ENCODE data around the gene CLEC16A. TPM values are rescaled to one million over a fixed set of nuclear protein-coding genes. Genes with fewer than 3 reads are reported as not detected.

Gene CLEC16A
- total and polyA plus RNA-seq, 2 donors (not counting 1 experiment from before 2014, with no cell fraction given): 21.9 to 79.5 TPM

- Mint-ChIP-seq H3K9me3 (ENCODE audit: insufficient read depth) (no peaks in the 10 kb centered on the region), H3K4me3 (no peak overlapping the region), H3K4me1 (peaks cover 25% of the 10 kb centered on the region), H3K27ac (no peak overlapping the region), H3K27me3 (peaks cover 21% of the 10 kb centered on the region)
- peaks cover 0 to 19% (median 6%) of the 10 kb centered on the region in 3 donors for H3K9me3 ChIP-seq (ENCODE audit: control extremely low read depth in 1 of 3, control insufficient read depth in 2 of 3, insufficient read depth in 1 of 3, low read length in 2 of 3)
- H3K4me1 ChIP-seq (ENCODE audit: control insufficient read depth in 2 of 2, insufficient read depth in 2 of 2, low read length in 2 of 2): peaks cover 7 to 19% of the 10 kb centered on the region in 2 donors
- H3K79me2 ChIP-seq (ENCODE audit: control insufficient read depth, insufficient read depth, low read length): no peaks in the 10 kb centered on the region
- no peak overlapping the region for H3K4me2 ChIP-seq (replicated peaks; ENCODE audit: low read depth, low read length, poor library complexity, severe bottlenecking)
- ChIA-PET POLR2A (interaction anchor here (0.6 kb wide), 2 partner anchors 235 to 296 kb away, joined by 3 to 5 read pairs; no protein-coding TSS in a partner anchor), CTCF (interaction anchor here (0.5 to 0.9 kb wide), 4 partner anchors 18 to 255 kb away, joined by 3 to 5 read pairs (median 4); no protein-coding TSS in a partner anchor)
- peaks cover 0 to 20% (median 4%) of the 10 kb centered on the region in 4 experiments for H3K27me3 ChIP-seq (replicated peaks in 1 of 4; ENCODE audit: control extremely low read depth in 1 of 4, control insufficient read depth in 3 of 4, insufficient read depth in 4 of 4, low read length in 3 of 4)
- intact Hi-C loops (cut with micrococcal nuclease): loop anchor here (2.0 kb wide), 1 partner anchor 16 kb away; no protein-coding TSS in a partner anchor
- H2AFZ ChIP-seq (ENCODE audit: insufficient read depth, low read depth, low read length, poor library complexity, severe bottlenecking): no peak overlapping the region
- no peak overlapping the region for H3K4me3 ChIP-seq (ENCODE audit: control extremely low read depth in 1 of 5, extremely low read depth in 1 of 5, insufficient read depth in 1 of 5, low read depth in 2 of 5, low read length in 4 of 5)
- no peak overlapping the region for H3K27ac ChIP-seq (ENCODE audit: low read length in 2 of 2)
- 51% methylated on average over 4 of the region's 9 CpGs for WGBS (ENCODE audit: insufficient coverage)
- peak; percentile 30 for DNase-seq
- ATAC-seq (ENCODE audit: low read depth): peak; percentile 25
- no peaks in the 10 kb centered on the region for H3K36me3 ChIP-seq (replicated peaks in 1 of 2; ENCODE audit: control extremely low read depth in 1 of 2, control insufficient read depth in 1 of 2, extremely low read depth in 1 of 2, insufficient read depth in 2 of 2, low read length in 1 of 2)
- H3K9ac ChIP-seq (ENCODE audit: low read length): no peak overlapping the region
- TF ChIP-seq, protein P1, sequence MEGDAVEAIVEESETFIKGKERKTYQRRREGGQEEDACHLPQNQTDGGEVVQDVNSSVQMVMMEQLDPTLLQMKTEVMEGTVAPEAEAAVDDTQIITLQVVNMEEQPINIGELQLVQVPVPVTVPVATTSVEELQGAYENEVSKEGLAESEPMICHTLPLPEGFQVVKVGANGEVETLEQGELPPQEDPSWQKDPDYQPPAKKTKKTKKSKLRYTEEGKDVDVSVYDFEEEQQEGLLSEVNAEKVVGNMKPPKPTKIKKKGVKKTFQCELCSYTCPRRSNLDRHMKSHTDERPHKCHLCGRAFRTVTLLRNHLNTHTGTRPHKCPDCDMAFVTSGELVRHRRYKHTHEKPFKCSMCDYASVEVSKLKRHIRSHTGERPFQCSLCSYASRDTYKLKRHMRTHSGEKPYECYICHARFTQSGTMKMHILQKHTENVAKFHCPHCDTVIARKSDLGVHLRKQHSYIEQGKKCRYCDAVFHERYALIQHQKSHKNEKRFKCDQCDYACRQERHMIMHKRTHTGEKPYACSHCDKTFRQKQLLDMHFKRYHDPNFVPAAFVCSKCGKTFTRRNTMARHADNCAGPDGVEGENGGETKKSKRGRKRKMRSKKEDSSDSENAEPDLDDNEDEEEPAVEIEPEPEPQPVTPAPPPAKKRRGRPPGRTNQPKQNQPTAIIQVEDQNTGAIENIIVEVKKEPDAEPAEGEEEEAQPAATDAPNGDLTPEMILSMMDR (IDR thresholded peaks at IDR 0.05): no peak
- TF ChIP-seq EZH2 (IDR thresholded peaks at IDR 0.05; ENCODE audit: borderline replicate concordance, insufficient read depth, low read depth, low read length, poor library complexity, severe bottlenecking): no peak
- H4K20me1 ChIP-seq (ENCODE audit: control insufficient read depth, insufficient read depth, low read length, poor library complexity, severe bottlenecking): no peaks in the 10 kb centered on the region
Observed at GRCh38 chr16:11208916-11209665, 264.7 kb downstream of the CLEC16A start.

DNA sequence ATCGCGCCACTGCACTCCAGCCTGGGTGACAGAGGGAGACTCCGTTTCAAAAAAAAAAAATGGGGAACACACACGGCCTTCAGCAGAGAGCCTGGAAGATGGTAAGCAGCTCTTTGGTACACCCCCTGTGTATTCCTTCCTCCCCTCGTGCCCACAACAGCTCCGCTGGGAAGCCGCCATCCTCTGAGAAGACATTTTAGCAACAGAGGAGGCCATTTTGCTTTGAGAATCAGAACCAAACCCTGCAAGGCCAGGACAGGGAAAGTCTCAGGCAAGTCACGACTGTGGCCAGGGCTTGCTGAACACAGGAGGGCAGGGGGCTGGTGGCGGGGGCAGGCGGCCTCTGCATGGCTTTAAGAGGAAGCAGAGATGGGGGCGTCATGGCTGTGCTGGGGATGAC, 265.9 kb downstream of the CLEC16A start:
- 87% methylated on average over 9 of the region's 11 CpGs for WGBS (ENCODE audit: insufficient coverage)
- H3K9me3 ChIP-seq (ENCODE audit: control extremely low read depth in 1 of 3, control insufficient read depth in 2 of 3, insufficient read depth in 1 of 3, low read length in 2 of 3): peaks cover 0 to 19% (median 6%) of the 10 kb centered on the region in 3 donors
- POLR2A ChIA-PET: no interaction called here
- no peak overlapping the region for H3K27ac ChIP-seq (ENCODE audit: low read length in 2 of 2)
- H4K20me1 ChIP-seq (ENCODE audit: control insufficient read depth, insufficient read depth, low read length, poor library complexity, severe bottlenecking): no peaks in the 10 kb centered on the region
- H2AFZ ChIP-seq (ENCODE audit: insufficient read depth, low read depth, low read length, poor library complexity, severe bottlenecking): no peak overlapping the region
- peaks cover 0 to 14% (median 4%) of the 10 kb centered on the region in 4 experiments for H3K27me3 ChIP-seq (replicated peaks in 1 of 4; ENCODE audit: control extremely low read depth in 1 of 4, control insufficient read depth in 3 of 4, insufficient read depth in 4 of 4, low read length in 3 of 4)
- no peak overlapping the region for H3K4me2 ChIP-seq (replicated peaks; ENCODE audit: low read depth, low read length, poor library complexity, severe bottlenecking)
- Mint-ChIP-seq H3K4me3 (no peak overlapping the region), H3K9me3 (ENCODE audit: insufficient read depth) (no peaks in the 10 kb centered on the region), H3K4me1 (peaks cover 22% of the 10 kb centered on the region), H3K27me3 (peaks cover 21% of the 10 kb centered on the region), H3K27ac (no peak overlapping the region)
- H3K79me2 ChIP-seq (ENCODE audit: control insufficient read depth, insufficient read depth, low read length): no peaks in the 10 kb centered on the region
- no peak overlapping the region for H3K9ac ChIP-seq (ENCODE audit: low read length)
- ATAC-seq (ENCODE audit: low read depth): no peak
- TF ChIP-seq, protein P1 (IDR thresholded peaks at IDR 0.05): no peak
- no peak for TF ChIP-seq EZH2 (IDR thresholded peaks at IDR 0.05; ENCODE audit: borderline replicate concordance, insufficient read depth, low read depth, low read length, poor library complexity, severe bottlenecking)
- intact Hi-C loops (cut with micrococcal nuclease): no loop called here
- DNase-seq: no peak
- peaks cover 7 to 19% of the 10 kb centered on the region in 2 donors for H3K4me1 ChIP-seq (ENCODE audit: control insufficient read depth in 2 of 2, insufficient read depth in 2 of 2, low read length in 2 of 2)
- no peaks in the 10 kb centered on the region for H3K36me3 ChIP-seq (replicated peaks in 1 of 2; ENCODE audit: control extremely low read depth in 1 of 2, control insufficient read depth in 1 of 2, extremely low read depth in 1 of 2, insufficient read depth in 2 of 2, low read length in 1 of 2)
- H3K4me3 ChIP-seq (ENCODE audit: control extremely low read depth in 1 of 5, extremely low read depth in 1 of 5, insufficient read depth in 1 of 5, low read depth in 2 of 5, low read length in 4 of 5): no peak overlapping the region
- CTCF ChIA-PET: no interaction called here
